ENCODE measurements around the gene MYRFL. TPM values are rescaled to one million over a fixed set of nuclear protein-coding genes. Genes with fewer than 3 reads are reported as not detected.
A peak's percentile ranks its signal among the peaks of the same experiment; 100 is the strongest.

The MYRFL gene
- total and polyA plus RNA-seq, 2 of the 8 experiments (the other 6 are each of a cell fraction or from before 2014, with no cell fraction given) = 1.1 to 2.0 TPM

- Histone ChIP-seq H2AK5ac (ENCODE audit: low read depth, low read length) (no peak overlapping the region), H3K18ac (ENCODE audit: extremely low read depth, low read length) (no peak overlapping the region), H2BK120ac (replicated peaks; ENCODE audit: low read depth, low read length) (no peak overlapping the region), H3K23me2 (ENCODE audit: low read depth, low read length) (no peaks in the 10 kb centered on the region), H3K79me1 (ENCODE audit: low read depth, low read length) (no peaks in the 10 kb centered on the region), H3K9me3 (ENCODE audit: insufficient read depth in 2 of 2, low read depth in 1 of 2, low read length in 1 of 2) (no peaks in the 10 kb centered on the region), H4K20me1 (replicated peaks in 1 of 2; ENCODE audit: control insufficient read depth in 1 of 2, insufficient read depth in 2 of 2, low read length in 2 of 2) (no peaks in the 10 kb centered on the region), H4K91ac (replicated peaks; ENCODE audit: insufficient read length, low read length) (peak overlapping the region; percentile 35), H3K4me1 (replicated peaks in 1 of 4; ENCODE audit: control insufficient read depth in 3 of 4, insufficient read depth in 4 of 4, low read length in 3 of 4) (no peaks in the 10 kb centered on the region), H3K27me3 (replicated peaks in 1 of 4; ENCODE audit: control insufficient read depth in 3 of 4, extremely low read depth in 1 of 4, insufficient read depth in 3 of 4, low read length in 3 of 4) (no peaks in the 10 kb centered on the region), H4K8ac (ENCODE audit: extremely low read depth, insufficient read depth, low read length) (no peak overlapping the region), H3K36me3 (ENCODE audit: control insufficient read depth in 2 of 4, insufficient read depth in 4 of 4, low read length in 3 of 4) (no peaks in the 10 kb centered on the region), H2BK5ac (ENCODE audit: low read depth, low read length) (no peak overlapping the region), H3K79me2 (ENCODE audit: control insufficient read depth in 1 of 2, insufficient read depth in 2 of 2, low read length in 2 of 2) (no peaks in the 10 kb centered on the region), H3K4me3 (ENCODE audit: extremely low read depth in 1 of 4, insufficient read depth in 2 of 4, low read depth in 3 of 4, low read length in 4 of 4) (no peak overlapping the region), H3K27ac (ENCODE audit: low read depth, low read length) (no peak overlapping the region), H3K4ac (replicated peaks; ENCODE audit: insufficient read length, low read depth, low read length) (no peak overlapping the region), H3K56ac (replicated peaks; ENCODE audit: insufficient read length, low read depth, low read length) (no peak overlapping the region), H4K5ac (ENCODE audit: insufficient read length, low read depth, low read length) (no peak overlapping the region), H3K23ac (ENCODE audit: insufficient read length) (no peak overlapping the region), H2AFZ (ENCODE audit: low read length) (no peak overlapping the region), H2BK20ac (ENCODE audit: low read length) (no peak overlapping the region), H2BK15ac (ENCODE audit: low read length) (peak overlapping the region; percentile 20; the same call in 1 of the 2 replicates), H3K14ac (ENCODE audit: insufficient read length) (no peak overlapping the region), H2BK12ac (ENCODE audit: low read depth, low read length) (peak overlapping the region; percentile 63; the same call in 1 of the 2 replicates), H3K4me2 (ENCODE audit: insufficient read depth in 1 of 2, low read depth in 2 of 2, low read length in 2 of 2) (no peak overlapping the region), H3K9ac (replicated peaks in 1 of 4; ENCODE audit: extremely low read depth in 1 of 4, low read depth in 3 of 4, low read length in 3 of 4) (no peak overlapping the region)
- ChIA-PET POLR2A (ENCODE audit: partially characterized antibody) (no interaction called here), CTCF (ENCODE audit: partially characterized antibody) (interaction anchor here (1.5 kb wide), 1 partner anchor 851 kb away, joined by 5 read pairs; no protein-coding TSS in a partner anchor)
- WGBS, 2 experiments (ENCODE audit: extremely low coverage in 1 of 2, insufficient coverage in 1 of 2, insufficient read length in 1 of 2, insufficient replicate concordance in 2 of 2, low coverage in 1 of 2, low lambda C conversion rate in 2 of 2, missing lambda C conversion rate in 1 of 2) = 85% methylated on average over 9 of the region's 9 CpGs; no CpG with 5 or more reads in 1 of the 2 experiments
- FAIRE-seq (no peak), DNase-seq (ENCODE audit: low read depth in 1 of 2, low spot score in 2 of 2) (no peak)
- TF ChIP-seq RXRA (IDR thresholded peaks at IDR 0.05; ENCODE audit: insufficient read depth, low read depth, low read length) (no peak), CEBPB (IDR thresholded peaks at IDR 0.05; ENCODE audit: low read depth, low read length) (no peak)
These were observed 43.7 kb downstream of the MYRFL start for GRCh38 chr12:69868695-69869094.
